GM23248 (cell line): ENCODE results near the gene AP3B1.

Experiments
- EZH2 ChIP-seq: fragments of 200-600 bp; sonication (generic); IDR thresholded peaks from 2 replicates; pipeline ENCODE4 v1.6.1; 2018; ENCODE audit warnings: antibody characterized with exemption, mild to moderate bottlenecking; ENCODE audit not compliant: insufficient read depth, poor library complexity, severe bottlenecking
- EZH2phosphoT487 ChIP-seq: fragments of 200-600 bp; sonication (generic); IDR thresholded peaks from 2 replicates; pipeline ENCODE4 v1.6.1; 2018; ENCODE audit warnings: antibody characterized with exemption, moderate library complexity, mild to moderate bottlenecking, low read depth; ENCODE audit not compliant: insufficient read depth

GRCh38 chr5:78260771-78261170 lies 33.7 kb downstream of the AP3B1 start:
- TF ChIP-seq EZH2 (no peak), EZH2phosphoT487 (no peak)
